ENCODE data around the gene OR2A42.
"Not testable (repeated sequence)": the region's sequence is repeated elsewhere in the genome, so short reads cannot be mapped to it uniquely, and the experiment has no call there.

DNA sequence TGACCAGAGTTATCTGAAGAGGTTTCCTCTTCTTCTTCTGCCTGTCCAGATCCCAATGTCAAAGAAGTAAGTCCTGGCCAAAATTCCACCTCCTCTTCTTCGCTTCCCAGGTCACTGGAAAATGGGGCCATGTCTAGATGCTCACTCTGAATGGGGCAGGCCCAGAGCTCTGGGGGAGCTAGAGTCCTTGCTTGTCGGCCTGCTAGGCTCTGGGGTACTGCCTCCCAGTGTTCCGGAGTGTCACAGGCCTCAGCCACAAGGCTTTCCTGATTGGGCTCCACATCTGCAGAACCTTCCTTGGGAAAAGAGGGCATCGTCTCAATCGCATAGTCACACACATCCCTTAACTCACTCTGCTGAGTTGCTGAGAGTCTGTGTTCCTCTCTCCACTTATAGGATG is 51.6 kb downstream of the OR2A42 start:
- TF ChIP-seq, protein P1, sequence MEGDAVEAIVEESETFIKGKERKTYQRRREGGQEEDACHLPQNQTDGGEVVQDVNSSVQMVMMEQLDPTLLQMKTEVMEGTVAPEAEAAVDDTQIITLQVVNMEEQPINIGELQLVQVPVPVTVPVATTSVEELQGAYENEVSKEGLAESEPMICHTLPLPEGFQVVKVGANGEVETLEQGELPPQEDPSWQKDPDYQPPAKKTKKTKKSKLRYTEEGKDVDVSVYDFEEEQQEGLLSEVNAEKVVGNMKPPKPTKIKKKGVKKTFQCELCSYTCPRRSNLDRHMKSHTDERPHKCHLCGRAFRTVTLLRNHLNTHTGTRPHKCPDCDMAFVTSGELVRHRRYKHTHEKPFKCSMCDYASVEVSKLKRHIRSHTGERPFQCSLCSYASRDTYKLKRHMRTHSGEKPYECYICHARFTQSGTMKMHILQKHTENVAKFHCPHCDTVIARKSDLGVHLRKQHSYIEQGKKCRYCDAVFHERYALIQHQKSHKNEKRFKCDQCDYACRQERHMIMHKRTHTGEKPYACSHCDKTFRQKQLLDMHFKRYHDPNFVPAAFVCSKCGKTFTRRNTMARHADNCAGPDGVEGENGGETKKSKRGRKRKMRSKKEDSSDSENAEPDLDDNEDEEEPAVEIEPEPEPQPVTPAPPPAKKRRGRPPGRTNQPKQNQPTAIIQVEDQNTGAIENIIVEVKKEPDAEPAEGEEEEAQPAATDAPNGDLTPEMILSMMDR (IDR thresholded peaks at IDR 0.05) = not testable (repeated sequence)
- not testable (repeated sequence) for TF ChIP-seq EZH2 (IDR thresholded peaks at IDR 0.05; ENCODE audit: borderline replicate concordance, insufficient read depth, low read depth, low read length, poor library complexity, severe bottlenecking)
